ENCODE measurements around the gene URB1.

- TF ChIP-seq CTCF (IDR thresholded peaks at IDR 0.05) (no peak), POLR2A (IDR thresholded peaks at IDR 0.05) (no peak)
Observed at GRCh38 chr21:32381571-32381970, 11.2 kb downstream of the URB1 start.
